Measurements from ENCODE around the gene LCN15.
"Not testable (repeated sequence)": the region's sequence is repeated elsewhere in the genome, so short reads cannot be mapped to it uniquely, and the experiment has no call there.

The LCN15 gene

DNA sequence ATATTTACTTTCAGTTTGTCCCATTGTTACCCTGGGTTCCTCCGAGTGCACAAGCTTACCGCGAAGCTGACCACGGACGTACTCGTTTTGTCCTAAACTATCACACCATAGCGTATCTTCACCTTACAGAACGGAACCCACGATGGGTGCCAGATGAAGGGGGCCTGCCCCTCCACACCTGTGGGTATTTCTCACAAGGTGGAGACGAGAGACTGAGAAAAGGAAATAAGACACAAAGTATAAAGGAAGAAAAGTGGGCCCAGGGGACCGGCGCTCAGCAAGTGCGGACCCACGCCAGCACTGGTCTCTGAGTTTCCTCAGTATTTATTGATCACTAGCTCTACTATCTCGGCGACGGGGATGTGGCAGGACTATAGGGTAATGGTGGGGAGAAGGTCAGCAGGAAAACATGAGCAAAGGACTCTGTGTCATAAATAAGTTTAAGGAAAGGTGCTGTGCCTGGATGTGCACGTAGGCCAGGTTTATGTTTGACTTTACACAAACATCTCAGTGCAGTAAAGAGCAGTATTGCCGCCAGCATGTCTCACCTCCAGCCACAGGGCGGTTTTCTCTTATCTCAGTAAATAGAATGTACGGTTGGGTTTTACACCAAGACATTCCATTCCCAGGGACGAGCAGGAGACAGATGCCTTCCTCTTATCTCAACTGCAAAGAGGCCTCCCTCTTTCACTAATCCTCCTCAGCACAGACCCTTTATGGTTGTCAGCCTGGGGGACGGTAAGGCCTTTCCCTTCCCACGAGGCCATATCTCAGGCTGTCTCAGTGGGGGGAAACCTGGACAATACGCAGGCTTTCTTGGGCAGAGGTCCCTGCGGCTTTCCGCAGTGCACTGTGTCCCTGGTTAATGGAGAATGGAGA, 24.6 kb upstream of the LCN15 start:
- WGBS (ENCODE audit: insufficient coverage), result 89% methylated on average over 16 of the region's 27 CpGs
- Histone ChIP-seq H3K4me1 (ENCODE audit: control extremely low read depth in 1 of 4, control insufficient read depth in 4 of 4, insufficient read depth in 4 of 4, low read length in 3 of 4) (peaks cover 0 to 46% (median 25%) of the 10 kb centered on the region in 4 experiments), H3K27ac (ENCODE audit: insufficient read depth in 1 of 2, low read depth in 1 of 2, low read length in 2 of 2, poor library complexity in 1 of 2, severe bottlenecking in 2 of 2) (peak overlapping the region in 1 of 2 experiments; percentile 60), H3K36me3 (ENCODE audit: control insufficient read depth in 4 of 4, insufficient read depth in 4 of 4, low read length in 3 of 4) (peaks cover 0 to 17% (median 4%) of the 10 kb centered on the region in 4 experiments)
- CTCF ChIA-PET, result interaction anchor here (0.8 to 8.3 kb wide), 6 partner anchors 11 to 246 kb away, joined by 3 to 75 read pairs (median 6); no protein-coding TSS in a partner anchor
- DNase-seq, result peak in 2 of 3 donors; percentile 51 to 62
- POLR2A ChIA-PET; H3K4me3 ChIP-seq (ENCODE audit: control insufficient read depth in 1 of 7, extremely low read depth in 1 of 7, insufficient read depth in 4 of 7, low read depth in 2 of 7, low read length in 6 of 7); H3K9me3 ChIP-seq (ENCODE audit: control extremely low read depth in 1 of 5, control insufficient read depth in 4 of 5, insufficient read depth in 2 of 5, low read depth in 1 of 5, low read length in 4 of 5); H3K27me3 ChIP-seq (replicated peaks in 2 of 5; ENCODE audit: control insufficient read depth in 4 of 5, insufficient read depth in 5 of 5, low read length in 4 of 5): not testable (repeated sequence)

DNA sequence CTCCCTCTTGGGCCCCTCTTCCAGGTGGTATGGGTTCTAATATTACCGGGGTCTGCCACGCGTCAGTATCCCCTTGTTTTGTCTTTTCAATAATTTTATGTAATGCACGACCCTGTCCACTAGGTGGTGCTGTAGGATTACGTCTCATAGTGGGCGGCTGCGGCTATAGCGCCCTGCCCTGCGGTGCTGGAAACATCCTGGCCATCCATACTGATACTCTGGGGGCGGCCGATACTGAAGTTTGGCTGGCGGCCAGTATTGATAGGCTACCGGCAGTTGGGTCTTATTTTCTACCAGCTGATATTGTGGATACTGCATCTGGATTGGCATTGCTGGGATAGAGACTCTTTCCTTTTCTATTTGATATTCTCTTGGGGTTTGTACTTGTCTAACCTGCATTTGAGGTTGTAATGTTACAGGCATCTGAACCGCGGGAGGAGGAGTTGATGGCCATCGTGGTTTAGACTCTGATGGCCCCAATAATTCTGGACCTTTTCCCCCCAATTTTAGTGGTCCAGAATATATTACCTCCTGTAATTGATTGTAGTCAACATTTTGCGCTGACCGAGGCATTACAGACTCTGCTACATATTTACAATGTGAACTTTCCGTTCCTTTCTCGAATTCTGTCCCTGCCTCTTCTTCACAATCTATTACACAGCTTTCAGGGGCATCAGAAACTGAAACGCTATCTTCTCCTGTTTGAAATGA, 23.5 kb upstream of the LCN15 start:
- POLR2A ChIA-PET, result no interaction called here
- Histone ChIP-seq H3K9me3 (ENCODE audit: control extremely low read depth in 1 of 5, control insufficient read depth in 4 of 5, insufficient read depth in 2 of 5, low read depth in 1 of 5, low read length in 4 of 5) (no peaks in the 10 kb centered on the region), H3K36me3 (ENCODE audit: control insufficient read depth in 4 of 4, insufficient read depth in 4 of 4, low read length in 3 of 4) (peaks cover 0 to 6% (median 1%) of the 10 kb centered on the region in 4 experiments), H3K4me1 (ENCODE audit: control extremely low read depth in 1 of 4, control insufficient read depth in 4 of 4, insufficient read depth in 4 of 4, low read length in 3 of 4) (peaks cover 0 to 42% (median 26%) of the 10 kb centered on the region in 4 experiments), H3K4me3 (ENCODE audit: control insufficient read depth in 1 of 7, extremely low read depth in 1 of 7, insufficient read depth in 4 of 7, low read depth in 2 of 7, low read length in 6 of 7) (peak overlapping the region in 1 of 7 experiments; percentile 8), H3K27ac (ENCODE audit: insufficient read depth in 1 of 2, low read depth in 1 of 2, low read length in 2 of 2, poor library complexity in 1 of 2, severe bottlenecking in 2 of 2) (peak overlapping the region in 1 of 2 experiments; percentile 34), H3K27me3 (replicated peaks in 2 of 5; ENCODE audit: control insufficient read depth in 4 of 5, insufficient read depth in 5 of 5, low read length in 4 of 5) (no peaks in the 10 kb centered on the region)
- peak; percentile 67 to 79 (median 71) for DNase-seq
- CTCF ChIA-PET, result interaction anchor here (0.8 to 8.3 kb wide), 12 partner anchors 10 to 247 kb away, joined by 3 to 75 read pairs (median 3); no protein-coding TSS in a partner anchor
- 24% methylated on average over 19 of the region's 21 CpGs for WGBS (ENCODE audit: insufficient coverage)

DNA sequence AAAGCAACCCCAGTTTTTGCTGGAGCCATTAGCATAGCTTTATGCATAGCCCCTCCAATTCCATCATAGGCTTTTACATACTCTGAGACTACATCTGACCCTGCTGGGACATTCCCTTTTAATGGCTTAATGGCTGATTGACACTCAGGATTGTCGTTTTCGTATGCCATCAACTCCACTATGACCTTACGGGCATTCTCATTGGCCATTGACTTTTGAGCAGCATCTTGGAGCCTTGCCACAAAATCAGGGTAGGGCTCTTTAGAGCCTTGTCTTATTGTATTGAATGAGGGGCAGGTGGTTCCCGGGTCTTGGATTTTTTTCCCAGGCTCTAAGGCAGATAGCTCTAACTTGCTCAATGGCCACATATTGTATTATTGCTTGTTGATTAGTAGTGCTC, 22.7 kb upstream of the LCN15 start:
- POLR2A ChIA-PET; H3K27ac ChIP-seq (ENCODE audit: insufficient read depth in 1 of 2, low read depth in 1 of 2, low read length in 2 of 2, poor library complexity in 1 of 2, severe bottlenecking in 2 of 2); H3K4me3 ChIP-seq (ENCODE audit: control insufficient read depth in 1 of 7, extremely low read depth in 1 of 7, insufficient read depth in 4 of 7, low read depth in 2 of 7, low read length in 6 of 7); H3K36me3 ChIP-seq (ENCODE audit: control insufficient read depth in 4 of 4, insufficient read depth in 4 of 4, low read length in 3 of 4); H3K27me3 ChIP-seq (replicated peaks in 2 of 5; ENCODE audit: control insufficient read depth in 4 of 5, insufficient read depth in 5 of 5, low read length in 4 of 5); DNase-seq; H3K9me3 ChIP-seq (ENCODE audit: control extremely low read depth in 1 of 5, control insufficient read depth in 4 of 5, insufficient read depth in 2 of 5, low read depth in 1 of 5, low read length in 4 of 5): not testable (repeated sequence)
- CTCF ChIA-PET, result interaction anchor here (0.7 to 8.3 kb wide), 12 partner anchors 9 to 425 kb away, joined by 3 to 75 read pairs (median 3); no protein-coding TSS in a partner anchor
- WGBS (ENCODE audit: insufficient coverage), result 85% methylated on average over 3 of the region's 4 CpGs
- H3K4me1 ChIP-seq (ENCODE audit: control extremely low read depth in 1 of 4, control insufficient read depth in 4 of 4, insufficient read depth in 4 of 4, low read length in 3 of 4), result peaks cover 0 to 34% (median 19%) of the 10 kb centered on the region in 4 experiments

DNA sequence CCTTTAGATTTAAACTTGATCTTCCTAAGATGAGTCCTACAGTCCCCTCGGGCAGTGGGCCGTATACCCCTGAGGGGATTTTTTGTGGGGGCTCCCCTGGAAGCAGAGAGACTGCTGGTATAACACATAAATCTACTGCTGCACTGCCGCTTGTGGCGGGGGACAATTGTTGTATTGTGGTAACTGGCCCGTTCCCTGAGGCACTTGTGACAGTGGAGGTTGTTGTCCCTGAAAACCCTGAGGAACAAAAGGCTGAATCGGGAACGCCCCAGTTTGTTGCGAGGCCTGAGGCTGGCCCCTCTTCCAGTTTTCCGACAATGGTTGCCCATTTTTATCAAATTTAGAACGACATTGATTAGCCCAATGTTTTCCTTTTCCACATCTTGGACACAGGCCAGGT, 22.1 kb upstream of the LCN15 start:
- POLR2A ChIA-PET, result no interaction called here
- Histone ChIP-seq H3K36me3 (ENCODE audit: control insufficient read depth in 4 of 4, insufficient read depth in 4 of 4, low read length in 3 of 4) (no peaks in the 10 kb centered on the region), H3K9me3 (ENCODE audit: control extremely low read depth in 1 of 5, control insufficient read depth in 4 of 5, insufficient read depth in 2 of 5, low read depth in 1 of 5, low read length in 4 of 5) (no peaks in the 10 kb centered on the region), H3K4me3 (ENCODE audit: control insufficient read depth in 1 of 7, extremely low read depth in 1 of 7, insufficient read depth in 4 of 7, low read depth in 2 of 7, low read length in 6 of 7) (no peak overlapping the region), H3K4me1 (ENCODE audit: control extremely low read depth in 1 of 4, control insufficient read depth in 4 of 4, insufficient read depth in 4 of 4, low read length in 3 of 4) (peaks cover 0 to 28% (median 13%) of the 10 kb centered on the region in 4 experiments), H3K27me3 (replicated peaks in 2 of 5; ENCODE audit: control insufficient read depth in 4 of 5, insufficient read depth in 5 of 5, low read length in 4 of 5) (no peaks in the 10 kb centered on the region), H3K27ac (ENCODE audit: insufficient read depth in 1 of 2, low read depth in 1 of 2, low read length in 2 of 2, poor library complexity in 1 of 2, severe bottlenecking in 2 of 2) (no peak overlapping the region)
- WGBS (ENCODE audit: insufficient coverage), result 88% methylated on average over 4 of the region's 10 CpGs
- CTCF ChIA-PET, result interaction anchor here (0.9 to 8.3 kb wide), 6 partner anchors 9 to 279 kb away, joined by 3 to 75 read pairs (median 10); no protein-coding TSS in a partner anchor
- DNase-seq, result no peak

DNA sequence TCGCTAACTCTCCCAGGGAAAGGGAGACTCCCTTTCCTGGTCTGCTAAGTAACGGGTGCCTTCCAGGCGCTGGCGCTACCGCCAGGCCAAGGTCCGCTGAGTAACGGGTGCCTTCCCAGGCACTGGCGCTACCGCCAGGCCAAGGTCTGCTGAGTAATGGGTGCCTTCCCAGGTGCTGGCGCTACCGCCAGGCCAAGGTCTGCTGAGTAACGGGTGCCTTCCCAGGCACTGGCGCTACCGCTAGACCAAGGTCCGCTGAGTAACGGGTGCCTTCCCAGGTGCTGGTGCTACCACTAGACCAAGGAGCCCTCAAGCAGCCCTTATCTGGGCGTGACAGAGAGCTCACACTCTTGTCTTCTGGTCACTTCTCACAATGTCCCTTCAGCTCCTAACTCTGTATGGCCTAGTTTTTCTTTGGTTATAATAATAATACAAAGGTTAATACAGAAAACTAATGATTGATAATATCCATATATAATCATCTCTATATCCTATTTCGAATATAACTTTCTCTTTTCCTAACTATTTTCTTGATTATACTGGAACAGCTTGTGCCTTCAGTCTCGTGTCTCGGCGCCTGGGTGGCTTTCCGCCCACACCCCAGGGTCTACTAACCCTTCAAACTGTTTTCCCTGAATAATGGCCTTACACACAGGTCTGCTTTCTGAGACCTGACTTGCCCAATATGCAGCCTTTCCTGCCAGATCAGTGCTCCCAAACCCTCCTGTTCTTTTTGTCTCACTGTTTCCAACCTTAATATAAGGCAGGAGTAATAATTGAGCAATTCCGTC, 21.4 kb upstream of the LCN15 start:
- POLR2A ChIA-PET, result not testable (repeated sequence)

DNA sequence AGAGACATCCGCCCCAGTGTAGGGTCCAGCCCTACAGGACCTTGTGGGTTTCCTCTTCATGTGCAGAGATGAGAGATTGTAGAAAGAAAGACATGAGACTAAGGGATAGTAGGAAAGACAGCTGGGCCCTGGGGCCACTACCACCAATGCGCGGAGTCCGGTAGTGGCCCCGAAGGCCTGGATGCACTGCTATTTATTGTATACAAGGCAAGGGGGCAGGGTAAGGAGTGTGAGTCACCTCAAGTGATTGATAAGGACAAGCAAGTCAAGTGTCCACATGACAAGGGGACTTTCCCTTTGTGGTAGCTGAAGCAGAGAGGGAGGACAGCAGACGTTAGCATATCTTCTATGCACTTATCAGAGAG, 20.7 kb upstream of the LCN15 start:
- Histone ChIP-seq H3K9me3 (ENCODE audit: control extremely low read depth in 1 of 5, control insufficient read depth in 4 of 5, insufficient read depth in 2 of 5, low read depth in 1 of 5, low read length in 4 of 5) (no peaks in the 10 kb centered on the region), H3K27ac (ENCODE audit: insufficient read depth in 1 of 2, low read depth in 1 of 2, low read length in 2 of 2, poor library complexity in 1 of 2, severe bottlenecking in 2 of 2) (no peak overlapping the region), H3K36me3 (ENCODE audit: control insufficient read depth in 4 of 4, insufficient read depth in 4 of 4, low read length in 3 of 4) (no peaks in the 10 kb centered on the region), H3K4me3 (ENCODE audit: control insufficient read depth in 1 of 7, extremely low read depth in 1 of 7, insufficient read depth in 4 of 7, low read depth in 2 of 7, low read length in 6 of 7) (no peak overlapping the region), H3K27me3 (replicated peaks in 2 of 5; ENCODE audit: control insufficient read depth in 4 of 5, insufficient read depth in 5 of 5, low read length in 4 of 5) (no peaks in the 10 kb centered on the region), H3K4me1 (ENCODE audit: control extremely low read depth in 1 of 4, control insufficient read depth in 4 of 4, insufficient read depth in 4 of 4, low read length in 3 of 4) (peaks cover 0 to 19% (median 7%) of the 10 kb centered on the region in 4 experiments)
- ChIA-PET POLR2A (no interaction called here), CTCF (interaction anchor here (1.1 to 8.3 kb wide), 4 partner anchors 15 to 280 kb away, joined by 3 to 75 read pairs (median 6); no protein-coding TSS in a partner anchor)
- DNase-seq, result peak in 1 of 3 donors; percentile 54
- WGBS (ENCODE audit: insufficient coverage), result 97% methylated on average over 4 of the region's 6 CpGs

More for the DNA sequence above, 21.4 kb upstream of the LCN15 start:
- H3K27me3 ChIP-seq (replicated peaks in 2 of 5; ENCODE audit: control insufficient read depth in 4 of 5, insufficient read depth in 5 of 5, low read length in 4 of 5); H3K27ac ChIP-seq (ENCODE audit: insufficient read depth in 1 of 2, low read depth in 1 of 2, low read length in 2 of 2, poor library complexity in 1 of 2, severe bottlenecking in 2 of 2); H3K9me3 ChIP-seq (ENCODE audit: control extremely low read depth in 1 of 5, control insufficient read depth in 4 of 5, insufficient read depth in 2 of 5, low read depth in 1 of 5, low read length in 4 of 5); H3K36me3 ChIP-seq (ENCODE audit: control insufficient read depth in 4 of 4, insufficient read depth in 4 of 4, low read length in 3 of 4); H3K4me3 ChIP-seq (ENCODE audit: control insufficient read depth in 1 of 7, extremely low read depth in 1 of 7, insufficient read depth in 4 of 7, low read depth in 2 of 7, low read length in 6 of 7): not testable (repeated sequence)
- peak in 1 of 3 donors; percentile 50 for DNase-seq
- peaks cover 0 to 26% (median 12%) of the 10 kb centered on the region in 4 experiments for H3K4me1 ChIP-seq (ENCODE audit: control extremely low read depth in 1 of 4, control insufficient read depth in 4 of 4, insufficient read depth in 4 of 4, low read length in 3 of 4)
- CTCF ChIA-PET, result interaction anchor here (0.6 to 8.3 kb wide), 7 partner anchors 8 to 338 kb away, joined by 3 to 75 read pairs (median 10); no protein-coding TSS in a partner anchor
- WGBS (ENCODE audit: insufficient coverage), result 94% methylated on average over 22 of the region's 23 CpGs

Data from common myeloid progenitor, CD34-positive (primary cell).